Measurements from ENCODE around the gene MRAS. TPM values are rescaled to one million over a fixed set of nuclear protein-coding genes. Genes with fewer than 3 reads are reported as not detected.

The MRAS gene
- total RNA-seq, 2 donors from 2014 or later = 0.19 to 0.72 TPM

DNA sequence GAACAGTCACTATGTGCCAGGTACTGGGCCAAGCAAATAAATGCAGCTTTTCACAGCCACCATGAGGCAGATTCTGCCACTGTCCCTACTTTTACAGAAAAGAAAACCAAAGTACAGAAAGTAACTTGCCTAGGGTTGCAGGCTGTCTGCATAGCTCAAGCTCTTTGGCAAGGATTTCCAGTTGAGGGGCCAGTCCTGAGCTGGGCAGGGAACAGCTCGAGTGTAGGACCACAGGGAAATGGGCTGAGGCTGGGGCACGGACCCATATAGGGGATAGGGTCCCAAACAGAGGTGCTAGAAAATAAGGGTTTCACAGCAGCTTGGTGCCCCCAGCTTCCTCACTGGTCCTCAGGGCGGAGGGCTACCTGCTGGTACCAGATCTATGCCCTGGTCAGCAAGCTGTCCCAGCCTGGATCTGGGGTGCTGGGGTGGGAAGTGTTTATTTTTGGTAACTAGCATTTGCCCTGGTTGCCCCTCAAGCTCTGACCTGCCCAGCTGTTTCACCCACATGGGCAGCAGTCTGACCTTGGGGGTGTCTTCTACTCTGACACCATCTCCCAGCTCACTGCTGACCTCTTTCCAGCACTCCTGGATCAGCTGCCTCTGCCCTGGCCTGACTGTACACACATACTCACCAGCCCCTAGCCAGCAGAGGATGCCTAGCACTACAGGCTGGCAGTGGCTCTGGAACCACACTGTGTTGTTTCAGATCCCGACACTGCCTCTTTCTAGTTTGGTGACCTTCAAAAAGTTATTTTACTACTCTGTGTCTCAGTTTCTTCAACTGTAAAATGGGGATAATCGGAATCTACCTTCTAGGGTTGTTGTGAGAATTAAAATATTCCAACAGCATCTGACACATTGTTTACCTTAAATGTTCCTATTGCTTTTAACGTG is 16.2 kb downstream of the MRAS start:
- DNase-seq = no peak
- no peak for ATAC-seq (replicated peaks in 1 of 2)
- peaks cover 11% of the 10 kb centered on the region for H3K27me3 Mint-ChIP-seq (ENCODE audit: low read depth)
- H3K27ac Mint-ChIP-seq = no peak overlapping the region
- no peaks in the 10 kb centered on the region for H3K36me3 Mint-ChIP-seq (ENCODE audit: insufficient read depth in 2 of 2)
- no peak overlapping the region for H3K4me3 Mint-ChIP-seq
- no peaks in the 10 kb centered on the region for H3K9me3 Mint-ChIP-seq
- no peaks in the 10 kb centered on the region for H3K4me1 Mint-ChIP-seq (ENCODE audit: low read depth)

DNA sequence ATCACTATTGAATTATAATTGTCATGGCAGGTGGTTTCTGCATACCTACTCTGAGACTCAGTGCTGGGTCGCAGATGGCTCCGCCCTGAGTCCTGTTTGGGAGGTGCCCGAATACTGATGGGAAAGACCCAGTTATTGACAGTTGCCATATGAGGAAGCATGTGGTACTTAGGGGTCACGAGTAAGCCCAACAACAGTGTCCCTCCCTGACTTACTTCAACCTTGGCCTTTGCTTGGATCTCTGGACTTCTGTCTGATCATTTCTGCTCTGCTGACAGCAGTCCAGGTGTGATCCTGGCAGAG is 16.8 kb downstream of the MRAS start:
- no peaks in the 10 kb centered on the region for H3K9me3 Mint-ChIP-seq
- H3K36me3 Mint-ChIP-seq (ENCODE audit: insufficient read depth in 2 of 2) = no peaks in the 10 kb centered on the region
- H3K4me1 Mint-ChIP-seq (ENCODE audit: low read depth) = no peaks in the 10 kb centered on the region
- no peak overlapping the region for H3K4me3 Mint-ChIP-seq
- DNase-seq (no peak), ATAC-seq (replicated peaks in 1 of 2) (no peak)
- H3K27me3 Mint-ChIP-seq (ENCODE audit: low read depth) = peaks cover 12% of the 10 kb centered on the region
- no peak overlapping the region for H3K27ac Mint-ChIP-seq

DNA sequence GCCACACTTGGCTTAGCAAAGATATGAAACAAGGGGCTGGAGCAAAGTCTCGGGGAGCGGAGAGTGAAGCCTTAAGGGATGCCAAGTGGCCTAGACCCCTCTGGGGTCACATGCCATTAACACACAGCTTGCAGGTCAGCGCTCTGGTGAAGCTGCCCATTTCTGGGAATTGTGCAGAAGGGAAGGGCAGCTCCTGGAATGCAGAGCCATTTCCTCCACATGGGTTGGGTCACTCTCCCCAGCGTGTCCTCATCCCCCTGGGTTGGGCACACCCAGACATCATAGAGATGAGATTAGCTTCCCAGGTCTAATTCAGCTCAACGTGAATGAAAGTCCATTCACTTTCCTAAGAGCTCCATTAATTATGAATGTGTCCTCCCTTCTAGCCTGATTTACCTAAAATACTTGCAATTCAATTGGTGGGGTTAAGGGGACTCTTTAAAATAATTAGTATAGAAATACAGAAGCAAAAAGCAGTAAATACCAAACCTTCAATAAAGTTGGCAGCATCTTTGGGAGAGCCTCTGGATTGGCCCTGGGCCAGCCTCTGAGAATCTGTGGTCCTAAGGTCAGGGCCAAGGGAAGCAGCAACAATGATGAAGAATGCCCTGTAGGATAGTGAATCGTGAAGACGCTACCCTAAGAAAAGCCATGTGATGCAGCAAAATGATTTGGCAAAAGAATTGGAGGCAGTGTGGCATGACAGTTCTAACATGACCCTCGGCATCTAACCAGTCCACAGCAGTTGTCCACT is 17.8 kb downstream of the MRAS start:
- H3K27ac Mint-ChIP-seq = no peak overlapping the region

DNA sequence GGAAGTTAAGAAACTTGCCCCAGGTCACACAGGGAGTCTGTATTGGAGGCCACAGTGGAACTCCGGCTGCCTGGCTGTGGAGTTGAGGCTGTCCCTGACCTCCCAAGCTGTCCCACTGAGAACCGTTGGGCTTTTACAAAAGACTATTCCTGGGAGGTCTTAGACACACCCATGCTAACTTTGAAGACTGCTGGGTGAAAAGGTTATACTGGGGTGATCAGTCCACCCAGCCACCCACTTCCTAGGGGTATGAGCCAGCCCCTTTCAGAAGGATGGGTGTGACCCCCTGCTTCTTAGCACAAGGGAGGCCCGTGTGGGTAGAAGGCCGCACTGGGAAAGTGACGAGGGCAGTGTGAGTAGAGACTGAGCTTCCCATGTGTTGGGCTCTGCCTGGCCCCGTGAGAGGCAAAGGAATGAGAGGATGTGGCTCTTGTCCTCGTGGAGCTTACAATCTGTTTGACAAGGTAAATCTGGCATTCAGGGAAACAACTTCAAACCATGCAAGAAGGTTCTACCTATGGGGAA is 19.0 kb downstream of the MRAS start:
- no peak for DNase-seq
- Mint-ChIP-seq H3K4me1 (ENCODE audit: low read depth) (peaks cover 13% of the 10 kb centered on the region), H3K27me3 (ENCODE audit: low read depth) (peaks cover 22% of the 10 kb centered on the region), H3K9me3 (peaks cover 0 to 2% of the 10 kb centered on the region in 2 donors), H3K36me3 (ENCODE audit: insufficient read depth in 2 of 2) (peaks cover 2% of the 10 kb centered on the region in 2 donors), H3K27ac (no peak overlapping the region), H3K4me3 (no peak overlapping the region)
- ATAC-seq (replicated peaks in 1 of 2) = no peak

More for the DNA sequence above, 17.8 kb downstream of the MRAS start:
- Mint-ChIP-seq H3K4me1 (ENCODE audit: low read depth) (peaks cover 5% of the 10 kb centered on the region), H3K4me3 (no peak overlapping the region), H3K36me3 (ENCODE audit: insufficient read depth in 2 of 2) (peaks cover 2% of the 10 kb centered on the region in 2 donors), H3K27me3 (ENCODE audit: low read depth) (peaks cover 21% of the 10 kb centered on the region), H3K9me3 (peaks cover 0 to 2% of the 10 kb centered on the region in 2 donors)
- ATAC-seq (replicated peaks in 1 of 2) = no peak
- no peak for DNase-seq

DNA sequence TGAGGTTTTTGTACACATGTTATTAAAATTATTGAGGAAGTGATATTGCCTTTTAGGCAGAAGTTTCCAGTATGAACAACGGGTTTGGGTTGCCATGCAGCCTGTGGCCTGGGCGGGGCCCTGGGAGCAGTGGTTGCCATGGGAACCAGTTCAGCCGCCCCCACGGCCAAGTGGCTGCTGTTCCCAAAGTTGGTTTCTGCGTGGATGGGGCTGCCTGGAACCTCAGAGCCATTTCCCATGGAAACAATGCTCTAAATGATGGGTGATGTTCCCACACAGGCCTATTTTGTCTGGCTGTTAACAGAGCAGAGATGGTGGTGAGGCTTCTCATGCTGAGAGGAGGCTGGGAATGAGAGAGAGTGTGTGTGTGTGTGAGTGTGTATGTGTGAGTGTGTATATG is 19.5 kb downstream of the MRAS start:
- Mint-ChIP-seq H3K27me3 (ENCODE audit: low read depth) (peaks cover 22% of the 10 kb centered on the region), H3K4me3 (no peak overlapping the region), H3K36me3 (ENCODE audit: insufficient read depth in 2 of 2) (peaks cover 2% of the 10 kb centered on the region in 2 donors), H3K27ac (no peak overlapping the region), H3K4me1 (ENCODE audit: low read depth) (peaks cover 13% of the 10 kb centered on the region), H3K9me3 (peaks cover 0 to 2% of the 10 kb centered on the region in 2 donors)
- ATAC-seq (replicated peaks in 1 of 2) (no peak), DNase-seq (no peak)

DNA sequence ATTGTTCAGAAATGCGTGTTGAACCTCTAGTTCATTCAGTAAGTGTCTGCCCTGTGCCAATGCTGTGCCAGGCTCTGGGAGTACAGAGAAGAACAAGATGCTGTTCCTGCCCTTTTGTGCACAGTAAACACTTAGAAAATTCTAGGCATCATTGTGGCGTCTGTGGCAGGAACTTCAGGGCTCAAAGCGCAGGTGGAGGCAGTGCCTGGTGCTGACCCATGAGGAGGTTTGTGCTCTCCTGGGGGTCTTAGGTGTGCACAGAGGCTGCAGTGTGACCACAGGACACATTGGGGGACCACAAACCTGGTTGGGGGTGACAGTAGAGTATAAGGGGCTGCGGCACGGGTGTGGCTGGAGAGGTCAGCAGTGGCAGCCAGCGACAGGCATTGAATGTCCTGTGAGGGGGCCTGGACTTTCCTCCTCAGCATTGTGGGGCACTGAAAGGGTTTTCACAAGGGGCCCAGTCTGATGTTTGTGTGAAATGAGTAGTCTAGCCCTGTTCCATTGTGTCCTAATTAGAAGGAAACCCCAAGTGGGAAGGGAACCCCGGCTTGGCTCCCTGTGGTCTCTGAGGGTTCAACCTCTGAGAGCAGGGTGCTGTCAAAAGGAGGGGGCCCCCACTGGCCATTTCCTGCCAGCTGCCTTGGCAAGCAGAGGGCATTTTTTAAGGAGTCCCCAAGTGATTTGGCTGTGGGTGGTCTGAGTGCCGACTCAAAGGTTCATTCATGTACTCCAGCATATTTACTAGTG is 20.9 kb downstream of the MRAS start:
- H3K4me1 Mint-ChIP-seq (ENCODE audit: low read depth) = peaks cover 13% of the 10 kb centered on the region
- H3K27me3 Mint-ChIP-seq (ENCODE audit: low read depth) = peaks cover 22% of the 10 kb centered on the region
- no peak overlapping the region for H3K27ac Mint-ChIP-seq
- DNase-seq (no peak), ATAC-seq (replicated peaks in 1 of 2) (no peak)
- peaks cover 2% of the 10 kb centered on the region in 2 donors for H3K36me3 Mint-ChIP-seq (ENCODE audit: insufficient read depth in 2 of 2)
- H3K9me3 Mint-ChIP-seq = peaks cover 0 to 2% of the 10 kb centered on the region in 2 donors
- no peak overlapping the region for H3K4me3 Mint-ChIP-seq

DNA sequence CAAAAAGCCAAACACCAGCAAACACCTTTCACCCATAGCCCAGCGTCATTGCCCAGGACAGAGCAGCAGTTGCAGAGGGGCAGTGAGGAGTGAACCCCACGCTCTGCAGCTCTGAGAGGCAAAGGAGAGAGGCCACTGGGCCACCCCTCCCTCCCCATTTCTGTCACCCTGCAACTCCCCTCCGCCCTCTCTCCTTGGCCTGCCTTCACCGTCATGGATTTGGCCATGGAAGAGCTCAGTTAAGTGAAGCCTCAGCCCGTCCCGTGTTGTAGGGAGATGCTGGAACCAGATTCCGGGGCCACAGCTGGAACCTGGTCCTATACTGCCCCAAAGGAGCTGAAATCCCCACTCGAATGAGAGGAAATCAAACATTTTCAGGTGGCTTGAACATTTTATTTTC is 21.9 kb downstream of the MRAS start:
- H3K27me3 Mint-ChIP-seq (ENCODE audit: low read depth) = peaks cover 17% of the 10 kb centered on the region

DNA sequence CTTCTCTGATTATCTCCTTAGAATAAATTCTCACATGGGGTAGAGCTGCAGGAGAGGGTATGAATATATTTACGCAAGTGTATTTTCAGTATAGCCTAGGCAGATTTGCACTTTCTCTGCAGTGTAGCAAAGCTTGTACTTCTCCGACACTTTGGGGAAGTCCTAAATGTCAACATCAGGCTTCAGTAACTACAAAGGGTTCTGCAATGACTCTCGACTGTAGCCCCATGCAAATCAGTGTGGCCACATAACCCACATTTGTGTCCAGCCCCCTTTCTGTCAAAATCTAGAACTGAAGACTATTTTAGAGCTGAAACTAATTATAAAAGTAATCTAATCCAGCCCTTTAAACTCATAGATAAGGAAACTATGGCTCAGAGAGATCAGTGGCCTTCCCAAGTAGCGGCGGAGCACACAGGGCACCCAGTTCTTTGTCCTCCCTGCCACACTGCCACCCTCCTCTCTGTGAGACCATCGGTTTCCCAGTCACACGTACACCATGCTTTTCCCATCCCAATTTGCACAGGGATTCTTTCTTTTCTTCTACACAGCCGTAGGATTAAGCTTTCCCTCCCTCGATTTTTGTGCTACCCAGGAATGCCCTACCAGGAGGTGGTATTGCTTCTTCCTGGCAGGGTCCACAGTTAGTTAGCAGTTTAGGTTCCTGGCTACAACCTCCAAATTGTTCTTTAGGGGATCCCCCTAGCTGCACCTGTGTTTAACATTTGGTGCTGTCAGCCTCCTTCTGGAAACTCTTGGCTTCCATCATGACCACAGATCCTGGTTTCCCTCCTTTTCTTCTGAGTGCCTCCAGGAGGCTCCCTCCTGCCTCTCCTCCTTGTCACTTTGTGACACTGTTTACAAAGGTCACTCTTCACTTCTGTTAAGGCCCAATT is 22.9 kb downstream of the MRAS start:
- Mint-ChIP-seq H3K27me3 (ENCODE audit: low read depth) (peaks cover 11% of the 10 kb centered on the region), H3K4me3 (peak overlapping the region; percentile 23 to 43), H3K27ac (no peak overlapping the region), H3K9me3 (peaks cover 0 to 2% of the 10 kb centered on the region in 2 donors), H3K36me3 (ENCODE audit: insufficient read depth in 2 of 2) (peaks cover 2% of the 10 kb centered on the region in 2 donors), H3K4me1 (ENCODE audit: low read depth) (peaks cover 13% of the 10 kb centered on the region)
- ATAC-seq (replicated peaks in 1 of 2) = peak; percentile 91 to 93
- DNase-seq = peak; percentile 26 to 27

More for the DNA sequence above, 21.9 kb downstream of the MRAS start:
- H3K4me1 Mint-ChIP-seq (ENCODE audit: low read depth) = peaks cover 13% of the 10 kb centered on the region
- H3K9me3 Mint-ChIP-seq = peaks cover 0 to 2% of the 10 kb centered on the region in 2 donors
- no peak overlapping the region for H3K27ac Mint-ChIP-seq
- peaks cover 2% of the 10 kb centered on the region in 2 donors for H3K36me3 Mint-ChIP-seq (ENCODE audit: insufficient read depth in 2 of 2)
- H3K4me3 Mint-ChIP-seq = no peak overlapping the region
- ATAC-seq (replicated peaks in 1 of 2) (no peak), DNase-seq (no peak)

DNA sequence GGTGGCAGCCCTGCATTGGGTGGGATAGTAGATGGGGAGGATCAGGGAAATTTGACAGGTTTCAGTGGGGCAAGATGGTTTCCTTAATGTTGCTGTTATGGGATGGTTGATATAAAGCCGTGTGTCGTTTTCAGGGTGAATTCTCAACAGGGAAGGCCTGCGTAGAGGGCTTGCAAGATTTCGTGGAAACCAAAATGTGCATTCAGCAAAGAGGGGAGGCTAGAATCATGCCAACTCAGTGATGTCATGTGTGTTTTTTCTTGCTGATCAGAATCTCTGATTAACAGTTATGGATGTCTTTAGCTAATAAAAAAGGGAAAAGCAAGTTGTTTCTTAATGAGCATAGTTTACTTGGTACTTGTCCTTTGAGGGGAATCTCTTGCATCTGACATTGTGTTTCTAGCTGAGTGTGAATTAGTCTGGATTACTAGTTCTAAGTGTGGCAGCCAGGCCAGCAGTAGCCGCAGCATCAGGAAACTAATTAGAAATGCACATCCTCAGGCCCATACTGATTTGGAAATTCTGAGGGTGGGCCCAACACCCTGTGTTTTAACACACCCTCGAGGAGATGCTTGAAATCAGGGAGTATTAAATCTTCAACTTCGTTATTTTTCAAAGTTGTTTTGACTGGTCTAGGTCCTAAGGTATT is 24.8 kb downstream of the MRAS start:
- no peak overlapping the region for H3K4me3 Mint-ChIP-seq
- H3K36me3 Mint-ChIP-seq (ENCODE audit: insufficient read depth in 2 of 2) = peaks cover 2% of the 10 kb centered on the region in 2 donors
- H3K27me3 Mint-ChIP-seq (ENCODE audit: low read depth) = peaks cover 11% of the 10 kb centered on the region
- ATAC-seq (replicated peaks in 1 of 2) = no peak
- no peak overlapping the region for H3K27ac Mint-ChIP-seq
- DNase-seq = no peak
- peaks cover 0 to 2% of the 10 kb centered on the region in 2 donors for H3K9me3 Mint-ChIP-seq
- peaks cover 13% of the 10 kb centered on the region for H3K4me1 Mint-ChIP-seq (ENCODE audit: low read depth)

DNA sequence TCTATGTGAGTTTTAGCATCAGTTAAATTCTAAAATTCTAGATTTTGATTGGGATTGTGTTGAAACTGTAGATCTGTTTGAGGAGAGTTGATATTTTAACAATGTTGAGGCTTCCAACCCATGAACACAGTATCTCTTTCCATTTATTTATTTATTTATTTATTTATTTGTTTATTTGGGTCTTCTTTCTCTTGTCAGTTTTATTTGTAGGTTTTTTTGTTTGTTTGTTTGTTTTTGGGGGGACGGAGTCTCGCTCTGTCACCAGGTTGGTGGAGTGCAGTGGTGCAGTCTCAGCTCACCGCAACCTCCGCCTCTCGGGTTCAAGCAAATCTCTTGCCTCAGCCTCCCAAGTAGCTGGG is 25.3 kb downstream of the MRAS start:
- ATAC-seq (replicated peaks in 1 of 2) (no peak), DNase-seq (no peak)
- no peak overlapping the region for H3K27ac Mint-ChIP-seq
- peaks cover 13% of the 10 kb centered on the region for H3K4me1 Mint-ChIP-seq (ENCODE audit: low read depth)
- no peak overlapping the region for H3K4me3 Mint-ChIP-seq
- H3K27me3 Mint-ChIP-seq (ENCODE audit: low read depth) = peaks cover 11% of the 10 kb centered on the region
- H3K9me3 Mint-ChIP-seq = peaks cover 0 to 2% of the 10 kb centered on the region in 2 donors
- peaks cover 2% of the 10 kb centered on the region in 2 donors for H3K36me3 Mint-ChIP-seq (ENCODE audit: insufficient read depth in 2 of 2)

DNA sequence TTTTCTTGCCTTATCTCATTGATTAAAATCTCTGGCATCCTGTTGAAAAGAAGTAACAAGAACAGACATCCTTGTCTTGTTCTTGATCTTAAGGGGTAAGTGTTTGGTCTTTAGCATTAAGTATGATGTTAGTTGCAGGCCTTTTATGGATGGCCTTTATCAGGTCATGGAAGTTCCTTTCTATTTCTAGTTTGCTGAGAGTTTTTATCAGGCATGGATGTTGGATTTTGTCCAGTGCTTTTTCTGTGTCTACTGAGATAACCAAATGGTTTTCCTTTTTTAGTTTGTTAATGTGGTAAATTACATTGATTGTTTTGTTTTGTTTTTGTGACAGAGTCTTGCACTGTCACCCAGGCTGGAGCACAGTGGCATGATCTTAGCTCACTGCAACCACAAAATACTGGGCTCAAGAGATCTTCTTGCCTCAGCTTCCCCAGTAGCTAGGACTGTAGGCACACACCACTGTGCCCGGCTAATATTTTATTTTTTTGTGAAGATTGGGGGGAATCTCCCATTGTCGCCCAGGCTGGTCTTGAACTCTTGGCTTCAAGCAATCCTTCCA is 26.3 kb downstream of the MRAS start:
- Mint-ChIP-seq H3K4me3 (no peak overlapping the region), H3K36me3 (ENCODE audit: insufficient read depth in 2 of 2) (peaks cover 2% of the 10 kb centered on the region in 2 donors), H3K27ac (no peak overlapping the region), H3K4me1 (ENCODE audit: low read depth) (peaks cover 13% of the 10 kb centered on the region), H3K27me3 (ENCODE audit: low read depth) (peaks cover 11% of the 10 kb centered on the region), H3K9me3 (peaks cover 0 to 2% of the 10 kb centered on the region in 2 donors)
- DNase-seq = no peak
- ATAC-seq (replicated peaks in 1 of 2) = no peak

Data from activated T-cell treated with anti-CD3 and anti-CD28 coated beads, Interleukin-2, amount 50 U/mL, for 72 hours (primary cell).